HUES48 (cell line): ENCODE measurements around the gene OR10G7.

Experiments used
- H3K27ac ChIP-seq: one replicate; pipeline ENCODE4 v1.7.0; 2013; ENCODE audit warnings: low read depth, low read length, inconsistent platforms
- H3K27me3 ChIP-seq: 2 replicates; pipeline ENCODE4 v1.6.1; 2013; ENCODE audit warnings: mild to moderate bottlenecking, low read length; ENCODE audit not compliant: control insufficient read depth, insufficient read depth
- H3K36me3 ChIP-seq: 2 replicates; pipeline ENCODE4 v1.6.1; 2013; ENCODE audit warnings: low read length; ENCODE audit not compliant: control insufficient read depth, insufficient read depth
- H3K4me1 ChIP-seq: 2 replicates; pipeline ENCODE4 v1.6.1; 2013; ENCODE audit warnings: mild to moderate bottlenecking, low read length; ENCODE audit not compliant: control insufficient read depth, insufficient read depth
- H3K4me3 ChIP-seq: 2 replicates; pipeline ENCODE4 v1.5.1; 2013; ENCODE audit warnings: mild to moderate bottlenecking, low read depth, low read length
- H3K9ac ChIP-seq: 2 replicates; pipeline ENCODE4 v1.6.1; 2013; ENCODE audit warnings: mild to moderate bottlenecking, low read depth, low read length, moderate library complexity
- H3K9me3 ChIP-seq: 2 replicates; pipeline ENCODE4 v1.6.1; 2013; ENCODE audit warnings: low read length; ENCODE audit not compliant: control insufficient read depth, insufficient read depth

Gene OR10G7

DNA sequence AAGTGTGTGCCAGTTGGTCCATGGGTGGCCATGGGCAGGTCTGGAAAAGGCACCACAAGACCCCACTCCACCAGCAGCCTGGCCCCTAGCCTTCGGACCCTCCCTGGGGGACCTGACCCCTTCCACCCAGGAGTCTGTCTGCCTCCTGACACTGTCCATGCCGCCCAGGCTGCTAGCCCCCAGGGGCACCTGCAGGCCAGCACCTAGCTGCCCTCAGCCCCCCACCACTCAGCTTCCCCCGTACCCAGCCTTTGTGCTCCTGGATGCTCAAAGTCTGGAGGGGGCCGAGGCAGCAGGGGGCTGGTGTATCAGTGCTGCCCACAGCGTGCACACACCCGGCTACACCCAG lies 34.3 kb upstream of the OR10G7 start:
- Histone ChIP-seq H3K4me1 (peaks cover 4% of the 10 kb centered on the region; the same call in 1 of the 2 replicates), H3K27me3 (no peaks in the 10 kb centered on the region), H3K4me3 (no peak overlapping the region), H3K36me3 (no peaks in the 10 kb centered on the region), H3K27ac (no peak overlapping the region), H3K9ac (no peak overlapping the region), H3K9me3 (no peaks in the 10 kb centered on the region)

DNA sequence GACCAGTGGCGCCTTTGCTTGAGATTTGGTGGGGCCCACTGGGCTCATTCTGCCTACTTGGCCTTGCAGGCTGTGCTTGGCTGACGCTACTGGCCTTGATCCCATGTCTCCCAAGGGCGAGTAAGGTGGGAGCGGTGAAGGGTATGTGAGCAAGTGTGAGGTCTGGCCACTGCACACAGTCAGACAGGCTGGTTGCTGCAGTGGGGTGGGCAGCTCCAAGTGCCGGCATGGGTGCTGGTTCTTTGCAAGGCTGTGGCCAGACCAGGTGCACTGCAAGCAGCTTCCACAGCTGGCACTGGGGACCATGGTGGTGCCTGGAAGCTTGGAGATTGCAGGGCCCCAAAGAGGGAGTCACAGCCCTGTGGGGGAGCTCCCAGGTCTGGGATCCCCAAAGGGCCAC lies 33.4 kb upstream of the OR10G7 start:
- Histone ChIP-seq H3K27me3 (peaks cover 5% of the 10 kb centered on the region; the same call in 1 of the 2 replicates), H3K4me3 (no peak overlapping the region), H3K27ac (no peak overlapping the region), H3K9me3 (no peaks in the 10 kb centered on the region), H3K36me3 (no peaks in the 10 kb centered on the region), H3K9ac (no peak overlapping the region), H3K4me1 (peaks cover 7% of the 10 kb centered on the region)

DNA sequence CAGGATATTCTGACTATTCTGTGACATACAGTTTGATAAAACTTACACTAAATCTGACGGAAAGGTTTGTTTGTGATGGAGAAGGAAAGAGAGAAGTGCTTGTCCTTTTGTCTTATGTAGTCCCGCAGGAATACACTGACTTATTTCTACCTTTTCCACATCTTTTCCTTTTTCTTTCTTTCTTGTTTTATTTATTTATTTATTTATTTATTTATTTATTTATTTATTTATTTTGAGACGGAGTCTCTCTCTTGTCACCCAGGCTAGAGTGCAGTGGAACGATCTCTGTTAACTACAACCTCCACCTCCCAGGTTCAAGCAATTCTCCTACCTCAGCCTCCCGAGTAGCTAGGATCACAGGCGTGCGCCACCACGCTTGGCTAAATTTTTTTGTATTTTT lies 31.0 kb upstream of the OR10G7 start:
- no peak overlapping the region for H3K4me3 ChIP-seq
- no peaks in the 10 kb centered on the region for H3K9me3 ChIP-seq
- H3K4me1 ChIP-seq: peaks cover 8% of the 10 kb centered on the region
- H3K36me3 ChIP-seq: no peaks in the 10 kb centered on the region
- no peak overlapping the region for H3K27ac ChIP-seq
- H3K9ac ChIP-seq: no peak overlapping the region
- peaks cover 5% of the 10 kb centered on the region; the same call in 1 of the 2 replicates for H3K27me3 ChIP-seq

DNA sequence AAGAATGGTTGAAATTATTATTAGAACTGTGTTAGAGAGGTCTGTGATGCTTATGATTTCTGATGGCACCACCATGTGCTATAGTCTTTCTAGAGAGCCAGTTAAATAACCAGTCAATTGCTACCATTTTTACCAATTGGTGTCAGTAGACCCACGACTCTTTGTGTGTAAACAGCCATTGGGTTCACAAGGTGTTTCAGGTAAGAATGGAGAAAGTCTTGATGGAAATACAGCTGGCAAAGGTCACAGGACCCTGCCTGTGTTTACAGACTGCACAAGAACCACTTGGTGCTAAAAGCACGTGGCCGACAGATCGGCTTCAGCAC lies 30.5 kb upstream of the OR10G7 start:
- no peaks in the 10 kb centered on the region for H3K36me3 ChIP-seq
- no peak overlapping the region for H3K9ac ChIP-seq
- H3K27me3 ChIP-seq: peaks cover 5% of the 10 kb centered on the region; the same call in 1 of the 2 replicates
- H3K9me3 ChIP-seq: no peaks in the 10 kb centered on the region
- H3K4me3 ChIP-seq: no peak overlapping the region
- no peak overlapping the region for H3K27ac ChIP-seq
- H3K4me1 ChIP-seq: peaks cover 8% of the 10 kb centered on the region

DNA sequence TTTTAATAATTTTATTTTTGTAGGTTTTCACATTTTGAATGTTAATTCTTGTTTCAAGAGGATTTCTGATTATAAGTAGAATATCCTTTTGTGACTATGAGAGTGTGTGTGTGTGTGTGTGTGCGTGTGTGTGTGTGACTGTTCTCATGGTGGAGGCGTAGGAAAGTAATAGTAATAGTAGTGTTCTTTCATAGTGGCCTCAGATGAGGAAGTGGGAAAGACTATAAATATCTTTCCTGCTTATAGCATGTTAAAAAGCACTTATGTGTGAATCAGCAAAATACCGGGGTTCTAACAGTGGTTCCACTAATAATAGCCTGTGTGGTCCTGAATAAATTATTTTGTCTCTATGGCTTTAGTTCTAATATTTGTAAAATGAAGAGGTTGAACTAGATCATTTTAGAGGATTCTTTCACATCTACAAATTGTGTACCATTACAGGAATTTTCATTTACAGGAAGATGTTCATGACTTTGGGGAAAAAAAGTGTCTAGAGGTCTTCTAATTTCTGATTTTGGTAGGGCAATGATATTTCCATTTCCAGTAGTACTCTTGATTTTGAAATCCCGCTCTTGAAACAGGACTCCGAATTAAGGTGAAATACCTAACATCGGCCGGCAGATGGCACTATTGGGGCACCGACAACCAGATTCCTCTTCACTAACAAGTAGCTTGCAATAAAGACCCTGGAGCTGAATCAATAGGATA lies 29.9 kb upstream of the OR10G7 start:
- Histone ChIP-seq H3K9ac (no peak overlapping the region), H3K9me3 (no peaks in the 10 kb centered on the region), H3K27ac (no peak overlapping the region)

DNA sequence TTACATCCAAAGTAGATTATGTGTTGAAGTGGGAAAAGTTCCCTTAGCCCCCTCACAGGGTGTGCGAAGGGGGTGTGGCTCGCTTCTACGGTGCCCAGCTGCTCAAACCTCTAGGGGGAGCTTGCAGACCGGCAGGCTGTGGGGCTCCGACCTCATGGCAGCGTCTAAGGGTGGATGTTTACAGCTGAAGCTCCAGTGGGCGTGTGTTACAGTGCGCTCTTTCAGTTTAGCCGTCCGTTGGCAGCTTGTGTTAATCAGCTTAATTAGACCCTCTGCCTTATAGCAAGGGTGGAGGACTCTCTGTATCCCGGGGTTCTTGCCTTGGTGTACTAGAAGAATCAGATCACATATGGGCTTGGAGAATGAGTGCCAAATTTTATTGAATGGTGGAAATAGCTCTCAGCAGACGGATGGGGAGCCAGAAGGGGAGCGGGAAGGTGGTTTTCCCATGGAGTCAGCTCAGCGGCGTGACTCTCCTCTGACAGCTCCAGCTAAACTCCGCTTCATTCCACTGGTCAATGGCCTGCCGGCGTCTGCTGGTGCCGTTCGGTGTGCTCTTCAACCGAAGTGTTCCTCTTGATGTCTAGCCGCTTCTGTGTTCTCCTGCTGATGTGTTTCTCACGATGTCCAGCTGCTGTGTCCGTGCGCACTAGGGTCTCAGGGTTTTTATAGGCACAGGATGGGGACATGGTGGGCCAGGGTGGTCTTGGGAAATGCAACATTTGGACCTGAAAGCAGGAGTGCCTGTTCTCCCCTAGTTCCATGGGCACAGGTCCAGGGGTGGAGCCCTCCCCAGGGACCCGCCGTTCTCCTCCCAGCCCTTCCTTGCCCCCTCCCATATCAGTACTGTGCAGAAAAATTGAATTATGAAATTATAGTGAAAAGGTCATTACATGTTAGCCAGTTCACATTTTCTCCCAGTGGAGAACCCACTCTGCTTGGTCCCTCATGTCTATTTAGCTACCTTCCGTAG lies 28.6 kb upstream of the OR10G7 start:
- Histone ChIP-seq H3K9ac (no peak overlapping the region), H3K36me3 (no peaks in the 10 kb centered on the region), H3K4me3 (peak overlapping the region; percentile 53), H3K27ac (no peak overlapping the region), H3K27me3 (peaks cover 5% of the 10 kb centered on the region; the same call in 1 of the 2 replicates), H3K4me1 (peaks cover 8% of the 10 kb centered on the region), H3K9me3 (no peaks in the 10 kb centered on the region)

More for the DNA sequence above, 29.9 kb upstream of the OR10G7 start:
- Histone ChIP-seq H3K27me3 (peaks cover 5% of the 10 kb centered on the region; the same call in 1 of the 2 replicates), H3K4me1 (peaks cover 8% of the 10 kb centered on the region), H3K4me3 (no peak overlapping the region), H3K36me3 (no peaks in the 10 kb centered on the region)

DNA sequence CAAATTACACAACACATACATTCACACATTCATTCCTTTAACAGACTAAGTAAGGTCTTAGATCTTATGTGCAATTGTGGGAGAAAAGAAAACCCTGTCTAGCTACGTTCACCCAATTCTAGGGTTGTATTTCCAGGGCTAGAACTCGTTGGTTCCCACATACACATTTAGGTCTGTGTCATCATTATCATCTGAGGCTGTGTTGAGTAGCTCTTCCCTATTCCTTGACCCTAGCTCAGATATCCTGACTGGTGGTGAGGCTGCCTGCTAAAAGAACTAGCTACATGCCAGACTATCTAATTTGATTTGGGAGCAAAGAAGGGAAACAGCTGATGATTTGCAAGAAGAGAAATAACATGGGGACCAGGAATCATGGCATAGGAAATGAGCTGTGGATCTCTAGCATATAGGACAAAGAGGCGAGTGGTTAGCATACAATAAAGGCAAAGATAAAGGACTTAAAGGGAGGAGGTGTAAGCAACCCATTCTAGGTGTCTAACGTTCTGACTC lies 27.5 kb upstream of the OR10G7 start:
- Histone ChIP-seq H3K9me3 (no peaks in the 10 kb centered on the region), H3K27me3 (peaks cover 5% of the 10 kb centered on the region; the same call in 1 of the 2 replicates), H3K9ac (no peak overlapping the region), H3K4me1 (peaks cover 8% of the 10 kb centered on the region), H3K36me3 (no peaks in the 10 kb centered on the region), H3K4me3 (no peak overlapping the region), H3K27ac (no peak overlapping the region)

DNA sequence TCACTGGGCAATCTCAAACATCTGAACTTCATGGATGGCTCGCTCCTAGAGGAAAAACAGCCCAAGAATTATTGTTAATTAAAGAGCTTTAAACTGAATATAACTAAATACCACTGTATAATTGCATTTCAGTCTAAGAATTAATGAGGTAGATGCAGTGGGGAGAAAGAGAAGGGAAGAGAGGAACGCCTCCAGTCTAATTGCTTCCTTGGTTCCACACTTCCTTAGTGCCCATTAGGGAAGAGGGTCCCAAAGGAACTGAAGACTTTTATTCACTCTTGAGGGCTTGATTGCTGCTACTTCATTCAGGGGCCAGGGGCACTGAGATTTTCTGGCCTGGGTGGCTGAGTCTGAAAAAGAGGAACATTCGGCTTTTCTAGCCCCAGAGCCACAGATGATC lies 11.8 kb upstream of the OR10G7 start:
- Histone ChIP-seq H3K27me3 (no peaks in the 10 kb centered on the region), H3K27ac (no peak overlapping the region), H3K36me3 (no peaks in the 10 kb centered on the region), H3K4me1 (no peaks in the 10 kb centered on the region), H3K9me3 (no peaks in the 10 kb centered on the region), H3K9ac (no peak overlapping the region), H3K4me3 (no peak overlapping the region)

DNA sequence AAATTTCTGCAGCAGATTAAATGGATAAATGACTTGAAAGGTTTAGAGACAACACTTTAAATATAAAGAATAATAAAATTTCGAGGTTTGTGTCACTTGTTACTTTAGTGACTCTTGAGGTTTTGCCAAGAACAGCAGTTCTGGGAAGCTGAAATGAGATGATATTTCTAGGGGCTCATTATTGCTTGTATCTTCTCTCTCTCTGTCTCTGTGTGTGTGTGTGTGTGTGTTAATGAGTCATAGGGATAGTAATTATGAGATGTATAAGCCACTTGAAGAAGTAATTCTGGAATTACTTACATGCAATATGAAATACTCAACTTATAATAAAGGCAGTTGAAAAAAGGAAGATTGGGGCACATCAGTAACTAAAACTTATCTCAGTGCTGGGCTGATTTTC lies 9.6 kb upstream of the OR10G7 start:
- H3K27ac ChIP-seq: no peak overlapping the region
- no peaks in the 10 kb centered on the region for H3K27me3 ChIP-seq
- no peaks in the 10 kb centered on the region for H3K9me3 ChIP-seq
- H3K9ac ChIP-seq: no peak overlapping the region
- H3K4me1 ChIP-seq: no peaks in the 10 kb centered on the region
- no peak overlapping the region for H3K4me3 ChIP-seq
- H3K36me3 ChIP-seq: no peaks in the 10 kb centered on the region

DNA sequence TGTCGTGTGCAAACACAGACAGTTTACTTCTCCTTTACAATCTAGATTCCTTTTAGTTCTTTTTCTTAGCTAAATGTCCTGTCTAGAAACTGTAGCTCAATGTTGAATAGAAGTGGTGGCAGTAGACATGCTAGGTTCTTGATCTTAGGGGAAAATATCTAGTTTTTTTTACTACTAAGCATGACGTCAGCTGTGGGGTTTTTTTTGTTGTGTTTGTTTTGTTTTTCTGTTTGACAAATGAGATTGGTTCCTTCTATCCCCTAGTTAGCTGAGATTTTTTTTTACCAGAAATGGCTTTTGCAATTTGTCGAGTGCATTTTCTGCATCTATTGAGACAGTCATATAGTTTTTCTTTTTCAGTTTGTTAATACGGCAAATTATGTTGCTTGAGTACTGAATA lies 2.3 kb upstream of the OR10G7 start:
- Histone ChIP-seq H3K4me1 (0 out of 2 replicates have a peak, but pooled peaks cover 4% of the 10 kb centered on the region), H3K9ac (no peak overlapping the region), H3K9me3 (no peaks in the 10 kb centered on the region), H3K4me3 (no peak overlapping the region), H3K27ac (no peak overlapping the region), H3K27me3 (no peaks in the 10 kb centered on the region), H3K36me3 (no peaks in the 10 kb centered on the region)

DNA sequence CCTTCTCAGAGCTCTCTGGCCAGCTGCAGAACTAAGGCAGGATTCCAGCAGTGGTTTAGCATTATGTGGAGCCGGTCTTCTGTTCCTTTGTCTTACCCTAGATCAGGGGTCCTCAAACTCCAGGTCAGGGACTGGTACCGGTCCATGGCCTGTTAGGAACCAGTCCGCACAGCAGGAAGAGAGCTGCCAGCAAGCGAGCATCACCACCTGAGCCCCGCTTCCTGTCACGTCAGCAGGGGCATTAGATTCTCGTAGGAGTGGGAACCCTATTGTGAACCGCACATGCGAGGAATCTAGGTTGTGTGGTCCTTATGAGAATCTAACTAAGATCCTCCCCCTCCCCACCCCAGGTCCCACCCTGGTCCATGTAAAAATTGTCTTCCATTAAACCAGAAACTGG lies 1.6 kb downstream of the OR10G7 start:
- Histone ChIP-seq H3K27me3 (no peaks in the 10 kb centered on the region), H3K36me3 (no peaks in the 10 kb centered on the region), H3K4me3 (no peak overlapping the region), H3K27ac (no peak overlapping the region), H3K9me3 (no peaks in the 10 kb centered on the region), H3K4me1 (0 out of 2 replicates have a peak, but pooled peaks cover 4% of the 10 kb centered on the region), H3K9ac (no peak overlapping the region)
